ENCODE measurements around the gene ARHGAP4. TPM values are rescaled to one million over a fixed set of nuclear protein-coding genes. Genes with fewer than 3 reads are reported as not detected.

Gene ARHGAP4
- total and polyA plus RNA-seq, 2 donors from 2014 or later: 38.3 to 73.0 TPM

- no peak for FAIRE-seq
- Histone ChIP-seq H3K9ac (ENCODE audit: low read length in 3 of 3) (no peak overlapping the region), H3K9me3 (ENCODE audit: control insufficient read depth in 2 of 3, insufficient read depth in 1 of 3, low read length in 3 of 3) (no peaks in the 10 kb centered on the region), H3K27me3 (ENCODE audit: control insufficient read depth, insufficient read depth, low read length) (peaks cover 7% of the 10 kb centered on the region), H3K4me3 (ENCODE audit: low read length in 3 of 3) (no peak overlapping the region), H3K36me3 (ENCODE audit: control insufficient read depth in 2 of 3, insufficient read depth in 3 of 3, low read length in 3 of 3) (no peaks in the 10 kb centered on the region), H3K4me1 (ENCODE audit: control insufficient read depth in 2 of 3, insufficient read depth in 2 of 3, low read depth in 1 of 3, low read length in 3 of 3) (peaks cover 0 to under 1% (median 0%) of the 10 kb centered on the region in 3 donors), H3K27ac (ENCODE audit: low read depth in 2 of 2, low read length in 2 of 2) (no peak overlapping the region)
- TF ChIP-seq CTCF (IDR thresholded peaks at IDR 0.05; ENCODE audit: borderline replicate concordance, extremely low read depth, insufficient read depth): no peak
- intact Hi-C loops (cut with DNase I): no loop called here
- peak in 1 of 5 donors; percentile 61 for DNase-seq
Observed at GRCh38 chrX:153882086-153882498, 44.0 kb downstream of the ARHGAP4 start.

GRCh38 chrX:153881281-153881680 lies 44.8 kb downstream of the ARHGAP4 start:
- H3K9me3 ChIP-seq (ENCODE audit: control insufficient read depth in 2 of 3, insufficient read depth in 1 of 3, low read length in 3 of 3): no peaks in the 10 kb centered on the region
- no peak overlapping the region for H3K9ac ChIP-seq (ENCODE audit: low read length in 3 of 3)
- no peaks in the 10 kb centered on the region for H3K36me3 ChIP-seq (ENCODE audit: control insufficient read depth in 2 of 3, insufficient read depth in 3 of 3, low read length in 3 of 3)
- intact Hi-C loops (cut with DNase I): no loop called here
- no peak for FAIRE-seq
- DNase-seq: peak in 1 of 5 donors; percentile 61
- H3K27ac ChIP-seq (ENCODE audit: low read depth in 2 of 2, low read length in 2 of 2): no peak overlapping the region
- no peak overlapping the region for H3K4me3 ChIP-seq (ENCODE audit: low read length in 3 of 3)
- TF ChIP-seq CTCF (IDR thresholded peaks at IDR 0.05; ENCODE audit: borderline replicate concordance, extremely low read depth, insufficient read depth): no peak
- H3K27me3 ChIP-seq (ENCODE audit: control insufficient read depth, insufficient read depth, low read length): peaks cover 7% of the 10 kb centered on the region
- H3K4me1 ChIP-seq (ENCODE audit: control insufficient read depth in 2 of 3, insufficient read depth in 2 of 3, low read depth in 1 of 3, low read length in 3 of 3): no peaks in the 10 kb centered on the region

- no peak for FAIRE-seq
- no peaks in the 10 kb centered on the region for H3K4me1 ChIP-seq (ENCODE audit: control insufficient read depth in 2 of 3, insufficient read depth in 2 of 3, low read depth in 1 of 3, low read length in 3 of 3)
- peaks cover 7% of the 10 kb centered on the region for H3K27me3 ChIP-seq (ENCODE audit: control insufficient read depth, insufficient read depth, low read length)
- no peak overlapping the region for H3K9ac ChIP-seq (ENCODE audit: low read length in 3 of 3)
- no peaks in the 10 kb centered on the region for H3K9me3 ChIP-seq (ENCODE audit: control insufficient read depth in 2 of 3, insufficient read depth in 1 of 3, low read length in 3 of 3)
- TF ChIP-seq CTCF (IDR thresholded peaks at IDR 0.05; ENCODE audit: borderline replicate concordance, extremely low read depth, insufficient read depth): no peak
- intact Hi-C loops (cut with DNase I): no loop called here
- no peak overlapping the region for H3K4me3 ChIP-seq (ENCODE audit: low read length in 3 of 3)
- H3K27ac ChIP-seq (ENCODE audit: low read depth in 2 of 2, low read length in 2 of 2): no peak overlapping the region
- DNase-seq: peak in 1 of 5 donors; percentile 53
- H3K36me3 ChIP-seq (ENCODE audit: control insufficient read depth in 2 of 3, insufficient read depth in 3 of 3, low read length in 3 of 3): no peaks in the 10 kb centered on the region
Observed at GRCh38 chrX:153880440-153880815, 45.6 kb downstream of the ARHGAP4 start.

Data from kidney (tissue), 14 donors.